ENCODE data around the gene SPACA6. TPM values are rescaled to one million over a fixed set of nuclear protein-coding genes. Genes with fewer than 3 reads are reported as not detected.

The SPACA6 gene
- total RNA-seq, 1 experiment from 2014 or later: 29.5 TPM

DNA sequence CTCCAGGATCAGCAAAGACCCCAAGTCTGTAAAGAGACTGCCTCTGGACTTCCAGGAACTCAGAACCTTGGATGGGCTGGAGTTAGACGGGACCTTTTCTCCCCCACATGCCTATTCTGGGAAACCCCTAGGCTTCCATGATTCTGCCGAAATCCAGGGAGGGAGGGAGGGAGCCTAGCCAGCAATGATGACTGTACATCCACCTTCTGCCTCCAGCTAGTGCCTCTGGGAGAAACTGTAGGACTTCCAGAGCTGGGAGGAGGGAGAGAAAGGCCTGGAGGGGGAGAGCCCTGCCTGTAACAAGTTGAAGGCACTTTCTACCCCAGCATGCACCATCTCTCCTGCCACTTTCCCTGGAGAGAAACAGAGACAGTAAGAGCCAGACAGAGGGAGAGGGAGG lies 36.7 kb downstream of the SPACA6 start:
- no peaks in the 10 kb centered on the region for H3K79me2 ChIP-seq (ENCODE audit: low read depth)
- TF ChIP-seq EZH2 (IDR thresholded peaks at IDR 0.05; ENCODE audit: low read depth): no peak
- TF ChIP-seq, protein P1, sequence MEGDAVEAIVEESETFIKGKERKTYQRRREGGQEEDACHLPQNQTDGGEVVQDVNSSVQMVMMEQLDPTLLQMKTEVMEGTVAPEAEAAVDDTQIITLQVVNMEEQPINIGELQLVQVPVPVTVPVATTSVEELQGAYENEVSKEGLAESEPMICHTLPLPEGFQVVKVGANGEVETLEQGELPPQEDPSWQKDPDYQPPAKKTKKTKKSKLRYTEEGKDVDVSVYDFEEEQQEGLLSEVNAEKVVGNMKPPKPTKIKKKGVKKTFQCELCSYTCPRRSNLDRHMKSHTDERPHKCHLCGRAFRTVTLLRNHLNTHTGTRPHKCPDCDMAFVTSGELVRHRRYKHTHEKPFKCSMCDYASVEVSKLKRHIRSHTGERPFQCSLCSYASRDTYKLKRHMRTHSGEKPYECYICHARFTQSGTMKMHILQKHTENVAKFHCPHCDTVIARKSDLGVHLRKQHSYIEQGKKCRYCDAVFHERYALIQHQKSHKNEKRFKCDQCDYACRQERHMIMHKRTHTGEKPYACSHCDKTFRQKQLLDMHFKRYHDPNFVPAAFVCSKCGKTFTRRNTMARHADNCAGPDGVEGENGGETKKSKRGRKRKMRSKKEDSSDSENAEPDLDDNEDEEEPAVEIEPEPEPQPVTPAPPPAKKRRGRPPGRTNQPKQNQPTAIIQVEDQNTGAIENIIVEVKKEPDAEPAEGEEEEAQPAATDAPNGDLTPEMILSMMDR (conservative IDR thresholded peaks at IDR 0.05): no peak
- ChIA-PET POLR2A (ENCODE audit: unreplicated experiment) (interaction anchor here (0.6 kb wide), 1 partner anchor 448 kb away, joined by 4 read pairs; no protein-coding TSS in a partner anchor), CTCF (no interaction called here)
- H3K27ac ChIP-seq: no peak overlapping the region
- H2AFZ ChIP-seq: no peak overlapping the region
- H3K4me3 ChIP-seq: no peak overlapping the region
- H4K20me1 ChIP-seq (ENCODE audit: insufficient read depth): no peaks in the 10 kb centered on the region
- no peaks in the 10 kb centered on the region for H3K9me3 ChIP-seq (ENCODE audit: insufficient read depth, low read depth)
- H3K9me2 ChIP-seq (ENCODE audit: insufficient read depth): no peaks in the 10 kb centered on the region
- no peak overlapping the region for H3K4me2 ChIP-seq
- no TSS peak for BruUV-seq (replicated peaks)
- H3F3A ChIP-seq (ENCODE audit: insufficient read depth, low read depth): no peaks in the 10 kb centered on the region
- H3K4me1 ChIP-seq (replicated peaks; ENCODE audit: insufficient read depth): no peaks in the 10 kb centered on the region
- H3K36me3 ChIP-seq (ENCODE audit: low read depth): no peaks in the 10 kb centered on the region
- peaks cover 90% of the 10 kb centered on the region for H3K27me3 ChIP-seq (ENCODE audit: insufficient read depth, low read depth)
- intact Hi-C loops (cut with micrococcal nuclease; ENCODE audit: unreplicated experiment): no loop called here
- no peak for DNase-seq

- intact Hi-C loops (cut with micrococcal nuclease; ENCODE audit: unreplicated experiment): no loop called here
- BruUV-seq (replicated peaks): no TSS peak
- ChIA-PET POLR2A (ENCODE audit: unreplicated experiment) (no interaction called here), CTCF (no interaction called here)
- H3K4me2 ChIP-seq: no peak overlapping the region
- H3K27ac ChIP-seq: no peak overlapping the region
- H3K79me2 ChIP-seq (ENCODE audit: low read depth): no peaks in the 10 kb centered on the region
- peaks cover 92% of the 10 kb centered on the region for H3K27me3 ChIP-seq (ENCODE audit: insufficient read depth, low read depth)
- H3K9me2 ChIP-seq (ENCODE audit: insufficient read depth): no peaks in the 10 kb centered on the region
- DNase-seq: no peak
- H3K4me3 ChIP-seq: no peak overlapping the region
- no peak overlapping the region for H2AFZ ChIP-seq
- H3K36me3 ChIP-seq (ENCODE audit: low read depth): no peaks in the 10 kb centered on the region
- H3K9me3 ChIP-seq (ENCODE audit: insufficient read depth, low read depth): no peaks in the 10 kb centered on the region
- H3K4me1 ChIP-seq (replicated peaks; ENCODE audit: insufficient read depth): no peaks in the 10 kb centered on the region
- H4K20me1 ChIP-seq (ENCODE audit: insufficient read depth): no peaks in the 10 kb centered on the region
- TF ChIP-seq, protein P1 (conservative IDR thresholded peaks at IDR 0.05): no peak
- TF ChIP-seq EZH2 (IDR thresholded peaks at IDR 0.05; ENCODE audit: low read depth): no peak
- H3F3A ChIP-seq (ENCODE audit: insufficient read depth, low read depth): no peaks in the 10 kb centered on the region
These were observed 40.8 kb downstream of the SPACA6 start for GRCh38 chr19:51733742-51734522.

GRCh38 chr19:51735759-51736449 lies 42.8 kb downstream of the SPACA6 start:
- Histone ChIP-seq H3K9me3 (ENCODE audit: insufficient read depth, low read depth) (no peaks in the 10 kb centered on the region), H4K20me1 (ENCODE audit: insufficient read depth) (no peaks in the 10 kb centered on the region), H3K4me1 (replicated peaks; ENCODE audit: insufficient read depth) (no peaks in the 10 kb centered on the region), H3K36me3 (ENCODE audit: low read depth) (no peaks in the 10 kb centered on the region), H2AFZ (no peak overlapping the region), H3K27me3 (ENCODE audit: insufficient read depth, low read depth) (peaks cover 93% of the 10 kb centered on the region), H3K4me2 (no peak overlapping the region), H3K79me2 (ENCODE audit: low read depth) (no peaks in the 10 kb centered on the region), H3K27ac (no peak overlapping the region), H3F3A (ENCODE audit: insufficient read depth, low read depth) (no peaks in the 10 kb centered on the region), H3K4me3 (no peak overlapping the region), H3K9me2 (ENCODE audit: insufficient read depth) (no peaks in the 10 kb centered on the region)
- ChIA-PET POLR2A (ENCODE audit: unreplicated experiment) (no interaction called here), CTCF (no interaction called here)
- intact Hi-C loops (cut with micrococcal nuclease; ENCODE audit: unreplicated experiment): no loop called here
- DNase-seq: no peak
- TF ChIP-seq EZH2 (IDR thresholded peaks at IDR 0.05; ENCODE audit: low read depth): no peak
- TF ChIP-seq, protein P1 (conservative IDR thresholded peaks at IDR 0.05): no peak
- BruUV-seq (replicated peaks): no TSS peak

Data from PC-9 (cell line).